Myometrial cell (primary cell): ENCODE data around the gene PCBP1. TPM values are rescaled to one million over a fixed set of nuclear protein-coding genes. Genes with fewer than 3 reads are reported as not detected.

ENCODE experiments used
- total RNA-seq: library from RNA; depleted of rRNA; stranded (reverse); fragments of >200 nt; gene quantifications from 2 replicates; pipeline ENCODE4 v1.2.3, GENCODE V29; 2015

PCBP1 gene
- total RNA-seq, result 96.6 and 101 TPM in 2 replicates

DNA sequence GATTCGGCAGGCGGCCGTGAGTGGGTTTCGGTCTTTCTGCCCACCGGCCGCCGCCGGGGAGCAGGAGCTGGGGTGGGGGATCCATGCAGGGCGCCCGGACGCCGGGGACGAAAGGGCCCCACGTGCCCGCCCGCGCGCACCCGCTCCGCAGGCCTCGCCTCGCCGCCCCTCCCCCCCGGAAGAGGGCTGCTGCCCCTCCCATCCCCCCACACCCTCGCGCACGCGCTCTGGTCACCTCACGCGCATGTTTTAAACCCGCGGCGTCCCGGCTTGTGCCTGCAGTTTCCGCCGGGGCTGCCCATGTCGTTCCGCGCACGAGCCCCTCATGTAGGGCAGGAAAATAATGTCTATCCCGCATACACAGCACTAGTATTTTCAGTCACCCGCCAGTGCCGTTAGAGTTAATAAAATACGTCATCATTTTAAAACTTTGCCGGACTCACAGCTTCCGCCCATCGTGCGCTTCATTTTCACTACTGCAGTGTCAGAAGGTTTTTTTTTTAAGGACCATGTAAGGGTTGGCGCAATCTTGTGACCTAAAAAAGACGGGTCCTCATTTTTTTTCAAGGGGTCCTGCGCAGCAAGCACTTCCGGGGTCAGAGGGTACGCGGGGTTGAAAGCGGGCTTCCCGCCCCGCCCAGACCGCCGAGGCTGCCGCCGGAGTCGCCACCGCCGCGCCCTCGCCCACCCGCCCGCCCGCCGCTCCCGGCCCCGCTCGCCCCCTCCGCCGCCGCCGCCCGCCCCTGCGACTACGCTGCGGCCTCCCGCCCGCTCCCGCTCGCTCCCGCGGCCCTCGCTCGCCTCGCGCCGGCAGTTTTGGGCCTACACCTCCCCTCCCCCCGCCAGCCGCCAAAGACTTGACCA lies at the start of gene PCBP1:
PCBP1 (plus strand) TSS at position 640 of the 864 bp plus-strand sequence. CDS start 267 bp downstream, outside the sequence.

Other genes starting within 250 kb of the PCBP1 start
- gene SNRNP27, start 193.5 kb upstream of the PCBP1 start, total RNA-seq, result 48.4 and 52.8 TPM in 2 replicates
- 2.0 and 3.0 TPM in 2 replicates for gene MXD1, start 172.4 kb upstream of the PCBP1 start, total RNA-seq
- under 0.01 and 0.18 TPM in 2 replicates for gene ASPRV1, start 125.8 kb upstream of the PCBP1 start, total RNA-seq
- 15.1 and 23.6 TPM in 2 replicates for gene C2orf42, start 103.5 kb downstream of the PCBP1 start, total RNA-seq
- gene TIA1, start 161.2 kb downstream of the PCBP1 start, total RNA-seq, result 35.7 and 47.3 TPM in 2 replicates
- gene PCYOX1, start 170.7 kb downstream of the PCBP1 start, total RNA-seq, result 42.4 and 46.1 TPM in 2 replicates
- 193 and 210 TPM in 2 replicates for gene SNRPG, start 206.3 kb downstream of the PCBP1 start, total RNA-seq
- 34.3 and 44.5 TPM in 2 replicates for gene FAM136A, start 214.6 kb downstream of the PCBP1 start, total RNA-seq